ENCODE data around the gene NVL.
A peak's percentile ranks its signal among the peaks of the same experiment; 100 is the strongest.

- TF ChIP-seq CTCF (IDR thresholded peaks at IDR 0.05) (no peak), TAF1 (IDR thresholded peaks at IDR 0.05; ENCODE audit: borderline replicate concordance, low read depth, low read length) (no peak), REST (IDR thresholded peaks at IDR 0.05; ENCODE audit: low read depth, low read length) (no peak), GABPA (IDR thresholded peaks at IDR 0.05; ENCODE audit: low read depth) (no peak), NRF1 (IDR thresholded peaks at IDR 0.05; ENCODE audit: low read depth, low read length) (no peak), PBX3 (IDR thresholded peaks at IDR 0.05) (peak; percentile 83), IRF3 (IDR thresholded peaks at IDR 0.05; ENCODE audit: low read depth, low read length) (no peak), SMC3 (IDR thresholded peaks at IDR 0.05; ENCODE audit: low read depth, low read length) (no peak)
Observed at GRCh38 chr1:224377676-224378006, 47.7 kb upstream of the NVL start.

All from SK-N-SH (cell line).